Measurements from ENCODE around the gene GLOD5. TPM values are rescaled to one million over a fixed set of nuclear protein-coding genes. Genes with fewer than 3 reads are reported as not detected.

Gene GLOD5
- total and polyA plus RNA-seq, 4 donors: 5.3 TPM; not detected in 3

GRCh38 chrX:48794911-48795515, 33.5 kb downstream of the GLOD5 start:
- intact Hi-C loops (cut with DNase I): no loop called here
- H3K4me1 ChIP-seq (ENCODE audit: control insufficient read depth in 1 of 2, insufficient read depth in 2 of 2, low read length in 2 of 2): no peaks in the 10 kb centered on the region
- DNase-seq (peak in 1 of 2 donors; percentile 51), ATAC-seq (ENCODE audit: low FRiP score) (no peak)
- no peak overlapping the region for H3K27ac ChIP-seq (ENCODE audit: low read depth in 1 of 2, low read length in 2 of 2)
- H3K27me3 ChIP-seq (ENCODE audit: control insufficient read depth in 1 of 2, insufficient read depth in 2 of 2, low read length in 1 of 2): no peaks in the 10 kb centered on the region
- 60 to 62% methylated on average over 8 of the region's 8 CpGs for WGBS, 2 donors
- no peaks in the 10 kb centered on the region for H3K36me3 ChIP-seq (ENCODE audit: control insufficient read depth in 1 of 2, insufficient read depth in 2 of 2, low read length in 1 of 2)
- H3K9me3 ChIP-seq (ENCODE audit: control insufficient read depth, low read length): no peaks in the 10 kb centered on the region
- no peak overlapping the region for H3K4me3 ChIP-seq (ENCODE audit: low read length in 2 of 2)

- DNase-seq (no peak), ATAC-seq (ENCODE audit: low FRiP score) (no peak)
- Histone ChIP-seq H3K4me3 (ENCODE audit: low read length in 2 of 2) (no peak overlapping the region), H3K27ac (ENCODE audit: low read depth in 1 of 2, low read length in 2 of 2) (no peak overlapping the region), H3K4me1 (ENCODE audit: control insufficient read depth in 1 of 2, insufficient read depth in 2 of 2, low read length in 2 of 2) (no peaks in the 10 kb centered on the region), H3K27me3 (ENCODE audit: control insufficient read depth in 1 of 2, insufficient read depth in 2 of 2, low read length in 1 of 2) (no peaks in the 10 kb centered on the region), H3K36me3 (ENCODE audit: control insufficient read depth in 1 of 2, insufficient read depth in 2 of 2, low read length in 1 of 2) (no peaks in the 10 kb centered on the region), H3K9me3 (ENCODE audit: control insufficient read depth, low read length) (no peaks in the 10 kb centered on the region)
- intact Hi-C loops (cut with DNase I): no loop called here
- WGBS, 2 donors: 67 to 75% methylated on average over 2 of the region's 2 CpGs
These were observed 36.8 kb downstream of the GLOD5 start for GRCh38 chrX:48798318-48798717.

GRCh38 chrX:48800574-48801279, 39.2 kb downstream of the GLOD5 start:
- Histone ChIP-seq H3K9me3 (ENCODE audit: control insufficient read depth, low read length) (no peaks in the 10 kb centered on the region), H3K4me3 (ENCODE audit: low read length in 2 of 2) (peak overlapping the region in 1 of 2 donors; percentile 2), H3K27ac (ENCODE audit: low read depth in 1 of 2, low read length in 2 of 2) (peak overlapping the region in 1 of 2 donors; percentile 76), H3K27me3 (ENCODE audit: control insufficient read depth in 1 of 2, insufficient read depth in 2 of 2, low read length in 1 of 2) (no peaks in the 10 kb centered on the region), H3K4me1 (ENCODE audit: control insufficient read depth in 1 of 2, insufficient read depth in 2 of 2, low read length in 2 of 2) (no peaks in the 10 kb centered on the region), H3K36me3 (ENCODE audit: control insufficient read depth in 1 of 2, insufficient read depth in 2 of 2, low read length in 1 of 2) (no peaks in the 10 kb centered on the region)
- ATAC-seq (ENCODE audit: low FRiP score) (no peak), DNase-seq (peak in 1 of 2 donors; percentile 31)
- intact Hi-C loops (cut with DNase I): loop anchor here in 1 of 2 donors (2.0 kb wide), 1 partner anchor 90 kb away; no protein-coding TSS in a partner anchor
- 35 to 55% methylated on average over 17 of the region's 17 CpGs for WGBS, 2 donors

GRCh38 chrX:48801280-48802088, 39.9 kb downstream of the GLOD5 start, which contains the start of gene HDAC6:
TSS of gene HDAC6 (plus strand) at chrX:48802067. CDS start at chrX:48802693, 626 bp downstream.
- Histone ChIP-seq H3K4me1 (ENCODE audit: control insufficient read depth in 1 of 2, insufficient read depth in 2 of 2, low read length in 2 of 2) (no peaks in the 10 kb centered on the region), H3K27ac (ENCODE audit: low read depth in 1 of 2, low read length in 2 of 2) (peak within 1 kb of the TSS in 1 of 2 donors; percentile 81), H3K36me3 (ENCODE audit: control insufficient read depth in 1 of 2, insufficient read depth in 2 of 2, low read length in 1 of 2) (peaks cover 0 to under 1% of the 10 kb centered on the region in 2 donors), H3K9me3 (ENCODE audit: control insufficient read depth, low read length) (no peaks in the 10 kb centered on the region), H3K27me3 (ENCODE audit: control insufficient read depth in 1 of 2, insufficient read depth in 2 of 2, low read length in 1 of 2) (no peaks in the 10 kb centered on the region), H3K4me3 (ENCODE audit: low read length in 2 of 2) (peak within 1 kb of the TSS; percentile 2 to 29)
- peak; percentile 96 to 98 for DNase-seq
- peak; percentile 97 for ATAC-seq (ENCODE audit: low FRiP score)
- intact Hi-C loops (cut with DNase I): loop anchor here in 1 of 2 donors (2.0 kb wide), 1 partner anchor 89 kb away; no protein-coding TSS in a partner anchor
- WGBS, 2 donors: 0 to 34% methylated on average over 83 to 89 of the region's 89 CpGs

GRCh38 chrX:48802089-48802904, 40.8 kb downstream of the GLOD5 start:
- peak; percentile 72 for ATAC-seq (ENCODE audit: low FRiP score)
- 3 to 40% methylated on average over 40 of the region's 40 CpGs for WGBS, 2 donors

GRCh38 chrX:48802905-48803200, 41.3 kb downstream of the GLOD5 start:
- DNase-seq: peak in 1 of 2 donors; percentile 24
- H3K27ac ChIP-seq (ENCODE audit: low read depth in 1 of 2, low read length in 2 of 2): peak overlapping the region in 1 of 2 donors; percentile 62
- WGBS, 2 donors: 30 to 42% methylated on average over 4 of the region's 4 CpGs
- ATAC-seq (ENCODE audit: low FRiP score): no peak
- H3K4me3 ChIP-seq (ENCODE audit: low read length in 2 of 2): peak overlapping the region in 1 of 2 donors; percentile 16
- H3K36me3 ChIP-seq (ENCODE audit: control insufficient read depth in 1 of 2, insufficient read depth in 2 of 2, low read length in 1 of 2): peaks cover 0 to 1% of the 10 kb centered on the region in 2 donors
- H3K9me3 ChIP-seq (ENCODE audit: control insufficient read depth, low read length): no peaks in the 10 kb centered on the region
- no peaks in the 10 kb centered on the region for H3K27me3 ChIP-seq (ENCODE audit: control insufficient read depth in 1 of 2, insufficient read depth in 2 of 2, low read length in 1 of 2)
- no peaks in the 10 kb centered on the region for H3K4me1 ChIP-seq (ENCODE audit: control insufficient read depth in 1 of 2, insufficient read depth in 2 of 2, low read length in 2 of 2)
- intact Hi-C loops (cut with DNase I): no loop called here

More at GRCh38 chrX:48802089-48802904, 40.8 kb downstream of the GLOD5 start:
- Histone ChIP-seq H3K4me3 (ENCODE audit: low read length in 2 of 2) (peak overlapping the region in 1 of 2 donors; percentile 16), H3K4me1 (ENCODE audit: control insufficient read depth in 1 of 2, insufficient read depth in 2 of 2, low read length in 2 of 2) (no peaks in the 10 kb centered on the region), H3K9me3 (ENCODE audit: control insufficient read depth, low read length) (no peaks in the 10 kb centered on the region), H3K36me3 (ENCODE audit: control insufficient read depth in 1 of 2, insufficient read depth in 2 of 2, low read length in 1 of 2) (peaks cover 0 to 1% of the 10 kb centered on the region in 2 donors), H3K27ac (ENCODE audit: low read depth in 1 of 2, low read length in 2 of 2) (peak overlapping the region in 1 of 2 donors; percentile 81), H3K27me3 (ENCODE audit: control insufficient read depth in 1 of 2, insufficient read depth in 2 of 2, low read length in 1 of 2) (no peaks in the 10 kb centered on the region)
- intact Hi-C loops (cut with DNase I): no loop called here
- peak; percentile 91 to 92 for DNase-seq

- 84 to 91% methylated on average over 4 of the region's 4 CpGs for WGBS, 2 donors
- intact Hi-C loops (cut with DNase I): no loop called here
- no peak for ATAC-seq (ENCODE audit: low FRiP score)
These were observed 44.5 kb downstream of the GLOD5 start for GRCh38 chrX:48806081-48806480.

GRCh38 chrX:48813644-48814043, 52.1 kb downstream of the GLOD5 start:
- Histone ChIP-seq H3K27me3 (ENCODE audit: control insufficient read depth in 1 of 2, insufficient read depth in 2 of 2, low read length in 1 of 2) (no peaks in the 10 kb centered on the region), H3K9me3 (ENCODE audit: control insufficient read depth, low read length) (no peaks in the 10 kb centered on the region), H3K27ac (ENCODE audit: low read depth in 1 of 2, low read length in 2 of 2) (no peak overlapping the region), H3K4me1 (ENCODE audit: control insufficient read depth in 1 of 2, insufficient read depth in 2 of 2, low read length in 2 of 2) (no peaks in the 10 kb centered on the region), H3K36me3 (ENCODE audit: control insufficient read depth in 1 of 2, insufficient read depth in 2 of 2, low read length in 1 of 2) (peaks cover 0 to 2% of the 10 kb centered on the region in 2 donors), H3K4me3 (ENCODE audit: low read length in 2 of 2) (no peak overlapping the region)
- ATAC-seq (ENCODE audit: low FRiP score) (no peak), DNase-seq (peak in 1 of 2 donors; percentile 45)
- 86 to 93% methylated on average over 8 of the region's 8 CpGs for WGBS, 2 donors
- intact Hi-C loops (cut with DNase I): no loop called here

More at GRCh38 chrX:48806081-48806480, 44.5 kb downstream of the GLOD5 start:
- Histone ChIP-seq H3K27ac (ENCODE audit: low read depth in 1 of 2, low read length in 2 of 2) (no peak overlapping the region), H3K36me3 (ENCODE audit: control insufficient read depth in 1 of 2, insufficient read depth in 2 of 2, low read length in 1 of 2) (peaks cover 0 to 1% of the 10 kb centered on the region in 2 donors), H3K4me1 (ENCODE audit: control insufficient read depth in 1 of 2, insufficient read depth in 2 of 2, low read length in 2 of 2) (no peaks in the 10 kb centered on the region), H3K27me3 (ENCODE audit: control insufficient read depth in 1 of 2, insufficient read depth in 2 of 2, low read length in 1 of 2) (no peaks in the 10 kb centered on the region), H3K9me3 (ENCODE audit: control insufficient read depth, low read length) (no peaks in the 10 kb centered on the region), H3K4me3 (ENCODE audit: low read length in 2 of 2) (no peak overlapping the region)
- no peak for DNase-seq
